Activated CD4-positive, alpha-beta T cell treated with anti-CD3 and anti-CD28 coated beads, Interleukin-10, Interleukin-2, amounts not matched to agents 100 ng/mL and 50 ng/mL, durations not matched to agents 16 hours and 8 hours (primary cell): ENCODE measurements around the gene MMD2.

Source experiments
- DNase-seq: peaks from one replicate; pipeline ENCODE4 v3.0.0-alpha.2; 2020

The MMD2 gene

DNA sequence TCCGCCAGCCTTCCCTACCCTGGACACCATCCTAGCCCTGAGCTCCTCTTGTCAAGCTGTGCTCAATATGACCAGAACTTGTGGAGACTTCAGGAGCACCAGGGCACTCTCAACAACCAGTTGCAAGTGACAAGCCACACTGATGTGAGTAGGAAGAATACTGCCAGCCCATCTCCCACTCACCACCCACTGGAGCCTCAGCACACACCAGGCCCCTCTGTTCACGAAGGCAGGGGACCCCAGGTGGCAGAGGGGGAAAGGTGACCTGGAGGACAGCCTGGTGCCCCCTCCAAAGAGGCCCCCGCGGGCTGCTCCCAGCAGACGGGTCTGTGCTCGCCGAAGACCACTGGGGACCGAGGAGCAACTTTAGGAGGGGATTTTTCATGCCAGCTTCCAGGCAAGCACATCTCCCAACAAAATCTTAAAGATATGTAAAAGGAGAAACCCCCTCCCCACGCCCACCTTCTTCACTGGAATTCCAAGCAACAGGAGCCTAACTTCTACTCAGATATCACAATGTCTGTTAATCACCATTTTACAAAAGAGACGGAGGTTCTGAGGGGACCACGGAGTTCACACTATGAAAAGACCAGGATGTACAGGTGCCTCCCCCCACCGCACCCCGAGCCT lies 1.0 kb downstream of the MMD2 start:
- DNase-seq = no peak

DNA sequence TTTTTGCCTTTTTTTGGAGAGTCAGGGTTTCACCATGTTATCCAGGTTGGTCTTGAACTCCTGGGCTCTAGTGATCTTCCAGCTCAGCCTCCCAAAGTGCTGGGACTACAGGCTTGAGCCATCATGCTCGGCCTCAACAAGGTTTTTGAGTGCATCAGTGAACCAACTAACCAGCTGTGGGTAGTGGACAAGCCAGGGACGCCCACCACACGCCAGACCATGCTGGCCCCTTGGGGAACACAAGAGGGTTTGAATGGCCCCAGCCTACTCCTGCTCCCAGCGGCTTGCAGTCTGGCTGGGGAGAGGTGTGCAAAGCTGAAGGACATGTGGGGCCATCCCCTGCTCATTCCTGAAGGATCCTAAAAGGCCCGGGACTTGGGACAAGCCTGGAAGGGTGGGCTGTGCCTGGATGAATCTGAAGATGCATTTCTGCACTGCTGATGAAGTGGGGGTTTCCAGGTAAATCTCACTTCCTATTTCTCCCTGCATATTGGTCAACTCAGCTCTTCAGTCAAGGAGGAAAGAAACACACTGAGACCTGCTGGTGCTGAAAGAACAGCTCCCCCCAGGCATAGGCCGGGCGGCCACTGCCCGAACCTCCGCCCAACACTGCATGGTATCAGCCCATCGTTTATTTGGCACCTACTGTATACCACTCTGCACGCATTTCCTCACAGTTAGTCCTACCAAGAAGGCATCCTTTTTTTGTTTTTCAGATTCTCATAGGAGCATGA lies 6.9 kb downstream of the MMD2 start:
- DNase-seq = no peak

DNA sequence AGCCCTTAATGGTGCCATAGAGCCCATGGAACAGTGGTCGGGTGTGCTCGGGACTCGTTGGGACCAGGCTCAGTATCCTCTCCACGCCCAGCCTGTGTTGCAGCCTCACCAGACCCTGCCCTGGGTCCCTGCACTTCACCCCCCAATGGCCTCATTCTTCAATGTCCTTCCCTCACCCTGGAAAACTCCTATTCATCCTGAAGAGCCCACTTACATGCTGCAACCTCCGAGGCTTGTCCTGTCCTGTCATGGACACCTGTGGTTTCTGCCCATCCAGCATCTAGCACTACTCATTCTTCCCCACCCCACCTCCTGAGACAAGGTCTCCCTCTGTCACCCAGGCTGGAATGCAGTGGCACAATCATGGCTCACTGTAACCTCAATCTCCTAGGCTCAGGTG lies 7.7 kb downstream of the MMD2 start:
- DNase-seq = no peak

DNA sequence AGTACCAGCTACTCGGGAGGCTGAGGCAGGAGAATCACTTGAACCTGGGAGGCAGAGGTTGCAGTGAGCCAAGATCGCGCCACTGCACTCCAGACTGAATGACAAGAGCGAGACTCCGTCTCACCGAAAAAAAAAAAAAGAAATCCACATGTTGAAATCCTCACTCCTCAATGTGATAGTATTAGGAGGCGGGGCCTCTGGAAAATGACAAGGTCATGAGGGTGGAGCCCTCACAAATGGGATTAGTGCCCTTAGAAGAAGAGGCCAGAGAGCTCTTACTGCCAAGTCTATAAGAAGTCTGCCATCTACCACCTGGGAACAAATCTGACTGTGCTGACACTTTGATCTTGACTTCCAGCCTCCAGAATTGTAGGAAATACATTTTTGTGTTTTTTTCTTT lies 10.6 kb downstream of the MMD2 start:
- no peak for DNase-seq

DNA sequence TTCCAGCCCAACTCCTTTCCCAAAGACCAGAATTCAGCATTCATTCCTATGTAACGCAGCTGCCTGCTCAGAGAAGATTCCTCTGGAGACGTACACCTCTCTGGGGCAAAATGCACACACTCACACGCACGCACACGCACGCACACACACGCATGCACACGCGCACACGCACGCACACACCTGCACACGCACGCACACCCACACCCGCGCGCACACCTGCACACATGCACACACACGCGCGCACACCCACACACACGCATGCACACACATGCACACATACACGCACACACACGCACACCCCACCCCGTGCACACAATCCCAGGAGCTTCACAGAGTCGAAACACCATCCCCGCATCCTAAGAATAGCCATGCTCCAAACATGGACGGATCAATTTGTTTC lies 13.0 kb downstream of the MMD2 start:
- no peak for DNase-seq

DNA sequence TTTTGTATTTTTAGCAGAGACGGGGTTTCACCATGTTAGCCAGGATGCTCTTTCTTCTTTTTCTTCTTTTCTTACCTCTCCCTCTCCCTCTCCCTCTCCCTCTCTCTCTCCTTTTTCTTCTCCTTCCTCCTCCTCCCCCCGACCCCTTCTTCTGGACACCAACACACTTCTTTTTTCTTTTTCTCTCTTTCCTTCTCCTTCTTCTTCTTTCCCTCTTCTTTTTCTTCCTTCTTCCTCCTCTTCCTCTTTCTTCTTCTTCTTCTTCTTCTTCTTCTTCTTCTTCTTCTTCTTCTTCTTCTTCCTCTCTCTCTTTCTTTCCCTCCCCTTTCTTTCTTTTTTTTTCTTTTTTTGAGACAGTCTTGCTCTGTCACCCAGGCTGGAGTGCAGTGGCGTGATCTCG lies 14.0 kb downstream of the MMD2 start:
- no peak for DNase-seq

DNA sequence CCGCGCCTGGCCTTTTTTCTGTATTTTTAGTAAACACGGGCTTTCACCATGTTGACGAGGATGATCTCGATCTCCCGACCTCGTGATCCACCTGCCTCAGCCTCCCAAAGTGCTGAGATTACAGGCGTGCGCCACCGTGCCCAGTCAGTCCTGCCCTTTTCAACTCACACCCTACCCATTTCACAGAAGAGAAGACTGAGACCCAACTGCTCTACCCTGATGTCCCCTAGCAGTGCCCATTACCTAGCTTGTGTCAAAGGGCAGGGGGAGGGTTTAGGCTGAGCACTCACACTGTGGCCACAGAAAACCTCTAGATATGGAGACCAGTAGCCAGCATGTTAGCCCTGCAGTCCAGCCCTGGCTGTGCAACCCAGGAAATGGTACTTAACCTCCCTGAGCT lies 15.7 kb downstream of the MMD2 start:
- DNase-seq = no peak

DNA sequence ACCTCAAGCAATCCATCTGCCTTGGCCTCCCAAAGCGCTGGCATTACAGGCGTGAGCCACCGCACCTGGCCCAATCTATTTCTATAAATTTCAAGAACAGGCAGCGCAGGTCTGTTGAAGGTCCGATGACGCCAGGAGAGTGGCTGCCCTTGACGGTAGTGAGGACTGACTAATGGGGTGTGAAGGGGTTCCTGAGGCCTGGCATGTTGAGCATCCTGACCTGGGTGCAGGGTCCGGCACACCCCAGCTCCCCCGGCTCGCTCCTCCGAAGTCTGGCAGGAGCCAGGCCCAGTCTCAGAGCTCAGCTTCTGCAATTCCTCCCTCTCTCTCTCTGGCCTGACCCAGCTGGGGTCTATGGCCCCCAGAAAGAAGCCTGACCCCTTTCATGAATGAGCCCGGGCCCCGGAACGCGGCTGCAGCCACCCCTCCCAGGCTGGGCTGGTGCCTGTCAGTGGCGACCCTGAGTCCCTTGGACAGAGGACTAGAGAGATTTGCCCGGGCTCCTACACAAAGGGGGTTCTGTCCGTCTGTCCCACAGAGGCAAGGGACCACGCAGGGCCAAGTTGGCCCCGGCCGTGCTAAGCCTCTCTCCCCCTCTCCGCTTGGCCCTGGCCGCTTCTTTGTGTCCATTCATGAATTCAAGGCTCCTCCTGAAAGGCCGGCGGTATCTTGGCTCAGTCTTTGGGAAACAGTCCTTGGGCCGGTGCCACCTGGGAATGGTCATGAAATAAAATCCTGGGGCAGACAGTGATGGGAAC lies 18.8 kb downstream of the MMD2 start:
- DNase-seq = no peak

DNA sequence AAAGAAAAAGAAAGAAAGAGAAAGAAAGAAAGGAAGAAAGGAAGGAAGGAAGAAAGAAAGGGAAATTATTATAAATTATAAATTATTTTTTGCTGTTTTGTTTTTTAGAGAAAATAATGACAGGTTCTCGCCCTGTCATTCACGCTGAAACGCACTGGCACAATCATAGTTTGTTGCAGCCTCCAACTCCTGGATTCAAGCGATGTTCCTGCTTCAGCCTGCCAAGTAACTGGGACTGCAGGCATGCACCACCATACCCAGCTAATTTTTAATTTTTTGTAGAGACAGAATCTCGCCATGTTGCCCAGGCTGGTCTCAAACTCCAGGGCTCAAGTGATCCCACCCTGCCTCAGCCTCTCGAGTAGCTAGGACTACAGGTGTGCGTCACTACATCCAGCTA lies 21.6 kb downstream of the MMD2 start:
- no peak for DNase-seq

DNA sequence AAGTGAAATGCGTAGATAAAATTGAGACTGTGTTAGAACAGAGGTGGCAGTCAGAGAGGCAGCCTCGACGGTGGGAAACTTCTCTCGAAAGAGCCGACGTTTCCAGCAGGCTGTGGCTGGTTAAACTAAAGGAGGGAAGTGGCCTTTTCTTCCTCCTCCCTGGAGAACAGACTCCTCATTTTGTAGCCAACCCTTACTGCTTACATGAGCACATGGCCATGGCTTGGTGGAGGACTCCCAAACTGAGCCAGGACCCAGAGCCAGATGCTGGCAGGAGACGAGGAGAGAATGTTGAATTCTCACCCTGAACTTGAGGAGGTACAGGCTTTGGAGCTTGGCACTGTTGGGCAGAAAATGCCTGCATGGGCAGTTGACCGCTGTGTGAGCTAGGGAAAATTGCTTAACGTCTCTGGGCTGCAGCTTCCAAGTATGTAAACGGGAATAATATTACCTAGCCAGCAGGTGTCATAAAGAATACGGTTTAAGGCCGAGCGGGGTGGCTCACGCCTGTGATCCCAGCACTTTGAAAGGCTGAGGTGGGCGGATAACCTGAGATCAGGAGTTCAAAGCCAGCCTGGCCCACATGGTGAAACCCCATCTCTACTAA lies 24.5 kb downstream of the MMD2 start:
- DNase-seq = no peak

DNA sequence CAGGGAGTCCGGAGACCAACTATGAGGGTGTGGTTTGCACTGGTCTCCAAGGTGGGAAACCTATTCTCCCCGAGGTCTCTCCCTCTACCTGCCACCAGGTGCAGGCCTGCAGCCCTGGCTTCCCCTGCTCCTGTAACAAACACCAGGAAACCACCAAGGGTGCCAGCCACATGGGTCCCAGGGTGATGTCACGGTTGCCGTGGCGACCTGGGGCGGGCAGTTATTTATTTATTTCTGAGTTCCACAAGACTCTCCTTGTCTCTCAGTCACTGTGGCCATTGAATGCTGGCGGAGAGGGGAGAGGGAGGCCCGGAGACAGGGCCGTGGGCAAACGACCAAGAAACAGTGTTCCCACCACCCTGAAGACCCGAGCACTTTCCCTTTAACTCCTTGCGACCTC lies 27.0 kb downstream of the MMD2 start:
- DNase-seq = no peak

DNA sequence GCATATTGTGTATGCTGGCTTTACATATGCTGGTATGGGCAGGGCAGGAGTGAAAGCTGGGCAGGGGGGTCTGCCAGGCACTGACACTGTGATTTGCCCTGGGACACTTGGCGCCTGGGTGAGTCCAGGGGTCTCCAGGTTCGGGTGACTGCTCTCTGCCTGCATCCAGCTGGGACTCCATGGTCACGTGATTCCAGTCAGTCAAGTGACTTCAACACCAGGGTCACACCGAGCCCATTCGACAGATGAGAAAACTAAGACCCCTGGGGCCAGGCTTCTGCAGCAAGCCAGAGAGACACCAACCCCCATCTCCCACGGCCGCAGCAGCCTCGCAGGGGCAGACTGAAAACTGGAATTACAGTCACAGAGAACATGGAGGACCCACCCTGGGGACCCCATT lies 30.0 kb downstream of the MMD2 start:
- no peak for DNase-seq

DNA sequence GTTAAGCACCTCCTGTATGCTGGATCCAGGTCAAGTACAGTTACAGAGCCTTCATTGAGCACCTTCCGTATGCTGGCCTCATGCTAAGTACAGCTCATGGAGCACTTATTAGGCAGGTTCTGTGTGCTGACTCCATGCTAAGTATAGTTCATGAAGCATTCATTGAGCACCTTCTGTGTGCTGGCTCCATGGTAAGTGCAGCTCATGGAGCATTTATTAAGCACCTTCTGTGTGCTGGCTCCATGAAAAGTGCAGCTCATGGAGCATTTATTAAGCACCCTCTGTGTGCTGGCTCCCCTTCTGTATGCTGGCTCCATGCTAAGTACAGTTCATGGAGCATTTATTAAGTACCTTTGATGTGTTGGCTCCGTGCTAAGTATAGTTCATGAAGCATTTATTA lies 30.5 kb downstream of the MMD2 start:
- no peak for DNase-seq

DNA sequence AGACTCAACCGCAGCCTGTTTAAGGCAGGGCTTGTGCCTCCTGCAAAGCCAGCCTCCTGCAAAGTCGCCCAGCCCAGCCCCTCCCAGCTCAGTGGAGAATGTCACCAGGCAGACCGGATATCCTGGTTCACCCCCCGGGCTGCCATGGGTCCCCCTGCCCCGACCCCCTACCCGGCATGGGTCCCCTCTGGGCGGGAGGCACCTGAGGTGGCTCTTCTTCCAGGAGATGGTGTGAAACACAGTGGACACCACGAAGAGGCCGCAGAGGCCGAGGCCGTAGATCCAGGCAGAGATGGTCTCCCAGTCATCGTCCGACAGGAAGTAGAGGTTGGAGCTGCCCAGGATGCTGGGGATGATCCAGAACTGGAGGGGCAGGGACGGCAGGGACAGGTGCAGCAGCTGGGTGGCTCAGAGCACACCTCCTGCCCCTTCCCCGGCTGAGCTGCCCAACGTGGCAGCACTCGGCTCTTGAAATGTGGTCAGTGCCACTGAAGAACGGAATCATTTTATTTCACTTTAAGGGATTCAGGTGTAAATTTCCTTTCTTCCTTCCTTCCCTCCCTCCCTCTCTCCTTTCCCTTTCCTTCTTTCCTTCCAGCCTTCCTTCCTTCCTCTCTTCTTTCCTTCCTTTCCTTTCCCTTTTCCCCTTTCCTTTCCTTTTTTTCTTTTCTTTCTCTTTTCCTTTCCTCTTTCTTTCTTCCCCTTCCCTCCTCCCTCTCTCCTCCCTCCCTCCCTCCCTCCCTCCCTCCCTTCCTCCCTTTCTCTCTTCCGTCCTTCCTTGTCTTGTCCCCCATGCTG lies 38.8 kb downstream of the MMD2 start:
- no peak for DNase-seq

DNA sequence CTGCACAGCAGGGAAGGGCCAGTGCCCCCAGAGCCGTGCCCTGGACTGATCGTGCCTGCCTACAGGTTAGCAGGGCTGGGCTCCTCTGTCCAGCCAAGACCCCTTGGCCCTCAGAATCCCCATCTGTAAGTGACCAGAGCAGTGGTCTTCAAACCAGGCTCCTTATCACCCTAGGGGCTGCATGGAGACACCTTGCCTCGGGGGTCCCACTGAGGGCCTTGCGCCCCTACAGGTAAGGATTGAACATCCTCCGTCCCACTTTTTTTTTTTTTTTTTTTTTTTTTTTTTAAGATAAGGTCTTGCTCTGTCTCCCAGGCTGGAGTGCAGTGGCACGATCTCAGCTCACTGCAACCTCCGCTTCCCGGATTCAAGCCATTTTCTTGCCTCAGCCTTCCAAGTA lies 42.9 kb downstream of the MMD2 start:
- DNase-seq = no peak

DNA sequence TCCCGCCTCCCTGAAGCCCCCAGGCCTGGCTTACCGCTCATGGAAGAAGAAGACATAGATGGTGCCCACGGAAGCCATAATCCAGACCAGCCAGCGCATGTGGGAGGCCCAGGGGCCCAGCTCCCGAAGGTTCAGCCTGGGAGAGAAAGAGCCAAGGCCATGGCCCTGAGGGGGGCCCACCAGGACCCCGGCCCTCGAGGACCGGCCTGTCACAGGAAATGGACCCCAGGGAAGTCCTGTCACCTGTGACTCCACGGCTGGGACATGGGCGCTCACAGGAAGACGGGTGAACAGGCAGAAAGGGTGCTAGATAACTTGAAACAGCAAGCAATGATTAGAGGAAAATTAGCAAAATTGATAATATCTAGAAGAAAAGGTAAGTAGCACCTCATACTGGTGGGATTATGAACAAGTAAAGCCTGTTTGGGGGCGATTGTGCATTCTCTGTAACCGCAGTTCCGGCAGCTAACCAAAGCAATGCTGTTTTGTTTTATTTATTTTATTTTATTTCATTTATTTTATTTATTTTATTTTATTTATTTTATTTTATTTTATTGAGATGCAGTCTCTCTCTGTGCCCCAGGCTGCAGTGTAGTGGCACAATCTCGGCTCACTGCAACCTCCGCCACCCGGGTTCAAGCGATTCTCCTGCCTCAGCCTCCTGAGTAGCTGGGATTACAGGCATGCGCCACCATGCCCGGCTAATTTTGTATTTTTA lies 47.7 kb downstream of the MMD2 start:
- DNase-seq = no peak

DNA sequence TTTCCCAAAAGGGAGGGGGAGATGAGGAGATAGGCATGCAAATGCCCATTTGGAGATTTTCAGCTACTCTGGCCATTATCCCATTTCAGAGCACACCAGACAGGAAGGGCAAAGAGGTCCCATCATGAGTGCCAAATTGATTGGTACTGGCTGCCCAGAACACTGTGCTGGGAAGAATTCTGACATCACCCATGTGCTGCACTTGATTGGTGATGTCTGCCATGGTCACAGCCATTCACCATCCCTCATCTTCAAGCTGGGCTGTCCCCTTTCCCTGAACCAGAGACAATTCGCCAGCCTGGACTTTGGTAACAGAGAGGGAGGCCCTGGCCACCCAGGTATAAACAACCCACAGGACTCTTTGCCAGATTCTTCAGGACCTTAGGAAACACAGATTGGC lies 52.3 kb downstream of the MMD2 start:
- DNase-seq = no peak

DNA sequence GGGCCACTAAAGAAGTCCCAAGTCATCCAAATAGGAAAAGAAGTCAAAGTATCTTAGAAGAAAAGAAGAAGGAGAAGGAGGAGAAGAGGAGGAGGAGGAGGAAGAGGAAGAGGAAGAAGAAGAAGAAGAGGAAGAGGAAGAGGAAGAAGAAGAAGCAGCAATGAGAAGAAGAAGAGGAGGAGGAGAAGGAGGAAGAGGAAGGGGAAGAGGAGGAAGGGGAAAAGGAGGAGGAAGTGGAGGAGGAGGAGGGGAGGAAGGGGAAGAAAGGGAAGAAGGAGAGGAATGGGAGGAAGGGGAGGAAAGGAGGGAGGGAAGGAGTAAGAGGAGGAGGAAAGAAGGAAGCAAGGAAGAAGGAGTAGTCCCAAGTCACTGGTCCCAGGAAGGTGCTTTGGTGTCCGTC lies 53.8 kb downstream of the MMD2 start:
- no peak for DNase-seq

DNA sequence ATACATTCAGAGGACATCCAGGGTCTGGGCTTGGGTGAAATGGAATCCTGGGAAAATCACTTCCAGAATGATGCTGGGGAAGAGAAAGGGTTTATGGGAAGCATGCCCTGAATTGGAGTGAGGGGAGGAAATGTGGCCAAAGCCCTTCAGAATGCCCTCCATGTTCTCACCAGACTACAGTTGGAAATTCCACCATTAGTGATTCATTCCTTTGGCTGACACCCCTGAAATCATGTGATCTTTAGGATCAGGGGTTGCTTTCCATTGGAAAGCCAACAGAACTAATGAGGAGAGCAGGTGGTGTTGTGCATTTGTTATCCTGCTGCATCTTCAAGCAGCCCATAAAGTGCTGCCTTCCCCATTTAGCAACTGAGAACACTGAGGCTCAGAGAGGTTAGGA lies 54.6 kb downstream of the MMD2 start:
- DNase-seq = no peak

DNA sequence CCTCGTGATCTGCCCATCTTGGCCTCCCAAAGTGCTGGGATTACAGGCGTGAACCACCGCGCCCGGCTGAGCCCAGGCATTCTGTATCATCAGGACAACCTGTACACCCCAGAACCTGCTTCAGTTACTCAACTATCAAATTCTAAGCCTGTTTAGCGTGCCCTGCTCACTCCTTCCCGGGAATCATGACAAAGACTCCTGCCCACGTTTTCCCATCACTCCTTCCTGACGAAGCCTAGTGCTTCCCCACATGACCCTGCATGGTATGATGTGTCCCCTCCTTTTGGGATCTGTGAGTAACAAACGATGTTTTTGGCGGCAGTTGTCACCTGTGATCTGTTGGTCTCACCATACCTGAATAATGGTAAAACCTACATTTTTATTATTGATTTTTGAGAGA lies 63.2 kb downstream of the MMD2 start:
- DNase-seq = no peak

DNA sequence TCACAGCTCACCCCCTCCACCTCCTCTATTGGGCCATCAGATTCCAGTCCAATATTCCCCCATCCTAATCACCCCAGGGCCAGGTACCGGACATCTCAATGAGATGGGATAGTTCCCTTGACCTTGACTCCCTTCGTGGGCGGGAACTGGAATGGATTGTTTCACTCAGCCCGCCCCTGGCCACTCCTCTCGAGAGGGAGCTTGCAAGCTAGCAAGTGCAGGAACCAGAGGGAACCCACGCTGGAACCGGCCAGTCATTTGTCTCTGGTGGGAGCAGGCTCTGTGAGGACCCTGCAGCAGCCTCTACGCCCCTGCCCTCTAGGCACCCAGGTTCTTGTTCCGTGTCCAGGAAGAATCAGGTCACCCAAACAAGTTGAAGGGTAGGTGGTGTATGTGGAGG lies 64.5 kb downstream of the MMD2 start:
- no peak for DNase-seq

DNA sequence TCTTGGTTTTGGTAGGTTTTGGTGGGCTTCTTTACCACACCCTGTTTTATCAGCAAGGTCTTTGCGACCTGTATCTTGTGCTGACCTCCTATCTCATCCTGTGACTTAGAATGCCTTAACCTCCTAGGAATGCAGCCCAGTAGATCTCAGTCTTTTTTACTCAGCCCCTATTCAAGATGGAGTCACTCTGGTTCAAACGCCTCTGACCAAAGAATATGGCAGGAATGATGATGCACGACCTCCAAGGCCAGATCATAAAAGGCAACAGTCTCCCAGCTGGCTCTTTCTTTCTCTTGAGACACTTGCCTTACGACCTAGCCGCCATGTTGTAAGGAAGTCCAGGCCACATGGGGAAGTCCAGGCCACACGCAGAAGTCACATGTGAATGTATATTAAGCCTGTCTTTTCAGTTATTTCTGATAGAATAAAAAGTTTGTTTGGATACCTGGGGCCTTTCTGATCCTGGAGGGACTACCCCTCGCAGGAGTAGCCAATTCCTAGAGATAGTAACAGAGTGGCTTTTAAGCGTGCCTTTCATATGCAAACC lies 65.0 kb downstream of the MMD2 start:
- DNase-seq = no peak
